Urothelium cell line (cell line): Measurements from ENCODE around the gene KLK15.

Experiments used
- DNase-seq: peaks from one replicate; pipeline ENCODE4 v3.0.0; 2011; ENCODE audit warnings: low spot score, mixed read lengths
- FAIRE-seq: peaks from 2 replicates; lab custom pipeline; 2011; peaks lifted over from hg19 to GRCh38; lab: Jason Lieb, UNC

Gene KLK15

DNA sequence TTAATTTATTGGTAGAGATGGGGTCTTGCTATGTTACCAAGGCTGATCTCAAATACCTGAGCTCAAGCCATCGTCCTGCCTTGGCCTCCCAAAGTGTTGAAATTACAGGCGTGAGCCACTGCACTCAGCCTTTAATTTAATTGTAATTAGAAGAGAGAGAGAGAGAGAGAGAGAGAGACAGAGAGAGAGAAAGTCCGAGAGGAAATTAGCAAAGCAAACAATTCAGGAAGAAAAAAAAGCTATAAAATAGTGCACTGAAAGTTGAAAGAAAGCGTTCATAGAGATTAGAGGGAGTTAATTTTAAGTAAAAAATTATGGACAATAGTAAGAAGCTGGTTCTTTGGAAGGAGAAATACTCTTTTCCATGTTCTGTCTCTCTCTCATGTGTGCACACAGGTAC, 56.1 kb downstream of the KLK15 start:
- FAIRE-seq (no peak), DNase-seq (no peak)

- DNase-seq, result no peak
- no peak for FAIRE-seq
These were observed 57.2 kb downstream of the KLK15 start for GRCh38 chr19:50776131-50776530.
